ENCODE measurements around the gene GUCD1. TPM values are rescaled to one million over a fixed set of nuclear protein-coding genes. Genes with fewer than 3 reads are reported as not detected.

GUCD1 gene
- total and polyA plus RNA-seq, 2 of the 13 experiments (the other 11 are each of a cell fraction or from before 2014, with no cell fraction given): 128 to 245 TPM

GRCh38 chr22:24555165-24556039 lies 464 bp upstream of the GUCD1 start, which contains the start of gene SNRPD3 (continued):
- TF ChIP-seq ASH2L (IDR thresholded peaks at IDR 0.05; ENCODE audit: insufficient read length, low read depth, low read length) (peak; percentile 98), ESRRA (CRISPR knock-in tag; IDR thresholded peaks at IDR 0.05; ENCODE audit: low read depth) (peak; percentile 70), JUNB (CRISPR knock-in tag; IDR thresholded peaks at IDR 0.05; ENCODE audit: borderline replicate concordance) (no peak), ZNF674 (CRISPR knock-in tag; IDR thresholded peaks at IDR 0.05; ENCODE audit: low read depth) (no peak), IKZF1 (IDR thresholded peaks at IDR 0.05) (no peak), TAF1 (CRISPR knock-in tag; IDR thresholded peaks at IDR 0.05) (peak; percentile 95), MEIS2 (CRISPR knock-in tag; IDR thresholded peaks at IDR 0.05) (no peak), ZNF17 (CRISPR knock-in tag; IDR thresholded peaks at IDR 0.05) (no peak), SP2 (CRISPR knock-in tag; IDR thresholded peaks at IDR 0.05) (peak; percentile 85), ZBTB1 (CRISPR knock-in tag; IDR thresholded peaks at IDR 0.05; ENCODE audit: borderline replicate concordance) (no peak), ZSCAN30 (CRISPR knock-in tag; IDR thresholded peaks at IDR 0.05) (no peak), ZNF749 (CRISPR knock-in tag; IDR thresholded peaks at IDR 0.05; ENCODE audit: borderline replicate concordance) (no peak), ZNF343 (CRISPR knock-in tag; IDR thresholded peaks at IDR 0.05) (0 out of 2 replicates have a peak, but pooled peaks have one; percentile 19), ZNF354B (CRISPR knock-in tag; IDR thresholded peaks at IDR 0.05) (no peak), MXD3 (CRISPR knock-in tag; IDR thresholded peaks at IDR 0.05) (peak; percentile 85), ZBTB20 (CRISPR knock-in tag; IDR thresholded peaks at IDR 0.05; ENCODE audit: borderline replicate concordance, low read depth) (peak; percentile 85; the same call in 1 of the 2 replicates), IKZF5 (CRISPR knock-in tag; IDR thresholded peaks at IDR 0.05) (peak; percentile 95), ZZZ3 (CRISPR knock-in tag; IDR thresholded peaks at IDR 0.05; ENCODE audit: borderline replicate concordance) (peak; percentile 83; the same call in 1 of the 2 replicates), ZNF34 (CRISPR knock-in tag; IDR thresholded peaks at IDR 0.05; ENCODE audit: borderline replicate concordance) (peak; percentile 87; the same call in 1 of the 2 replicates), ZSCAN5A (CRISPR knock-in tag; IDR thresholded peaks at IDR 0.05; ENCODE audit: borderline replicate concordance) (peak; percentile 81; the same call in 1 of the 2 replicates), MBD4 (IDR thresholded peaks at IDR 0.05; ENCODE audit: borderline replicate concordance, low read length) (no peak), ZNF280D (CRISPR knock-in tag; IDR thresholded peaks at IDR 0.05) (peak; percentile 85), ZNF430 (CRISPR knock-in tag; IDR thresholded peaks at IDR 0.05) (peak; percentile 74), ZEB1 (IDR thresholded peaks at IDR 0.05; ENCODE audit: insufficient replicate concordance, low read depth) (peak; percentile 76)
